H9 (cell line): Measurements from ENCODE around the gene CDH22. TPM values are rescaled to one million over a fixed set of nuclear protein-coding genes. Genes with fewer than 3 reads are reported as not detected.

Experiments
- DNase-seq: peaks from one replicate; pipeline ENCODE4 v3.0.0-alpha.2; 2017
- H2AFZ ChIP-seq: one replicate; pipeline ENCODE4 v1.6.1; 2013; ENCODE audit warnings: mild to moderate bottlenecking, low read length, control low read depth, moderate library complexity
- H2AK5ac ChIP-seq: 2 replicates; pipeline ENCODE4 v1.6.1; 2013; ENCODE audit warnings: low read length, control low read depth, mixed read lengths; ENCODE audit not compliant: insufficient read length
- H2BK120ac ChIP-seq: one replicate; pipeline ENCODE4 v1.6.1; 2013; ENCODE audit warnings: low read depth, mild to moderate bottlenecking, low read length, control low read depth, inconsistent platforms; ENCODE audit not compliant: poor library complexity, severe bottlenecking
- H2BK12ac ChIP-seq: 2 replicates; pipeline ENCODE4 v1.6.1; 2013; ENCODE audit warnings: low read length, control low read depth, mixed read lengths, low read depth; ENCODE audit not compliant: insufficient read length
- H2BK15ac ChIP-seq: 2 replicates; pipeline ENCODE4 v1.6.1; 2013; ENCODE audit warnings: low read depth, low read length, control low read depth
- H2BK20ac ChIP-seq: one replicate; pipeline ENCODE4 v1.6.1; 2013; ENCODE audit warnings: low read depth, mild to moderate bottlenecking, low read length, control low read depth, inconsistent platforms; ENCODE audit not compliant: poor library complexity, severe bottlenecking
- H2BK5ac ChIP-seq: 2 replicates; pipeline ENCODE4 v1.6.1; 2013; ENCODE audit warnings: low read length, control low read depth, mixed read lengths; ENCODE audit not compliant: insufficient read length
- H3K14ac ChIP-seq: 2 replicates; pipeline ENCODE4 v1.6.1; 2013; ENCODE audit warnings: low read length, control low read depth; ENCODE audit not compliant: insufficient read depth
- H3K18ac ChIP-seq: 2 replicates; pipeline ENCODE4 v1.6.1; 2013; ENCODE audit warnings: low read depth, mild to moderate bottlenecking, mixed read lengths, low read length, control low read depth; ENCODE audit not compliant: insufficient read length
- H3K23ac ChIP-seq: 2 replicates; pipeline ENCODE4 v1.6.1; 2013; ENCODE audit warnings: low read length, control low read depth, mixed read lengths, low read depth; ENCODE audit not compliant: insufficient read length
- H3K23me2 ChIP-seq: 2 replicates; pipeline ENCODE4 v1.6.1; 2013; ENCODE audit warnings: low read depth, mild to moderate bottlenecking, mixed read lengths, low read length, control low read depth; ENCODE audit not compliant: insufficient read length, poor library complexity, severe bottlenecking
- H3K27ac ChIP-seq: 2 replicates; pipeline ENCODE4 v1.5.1; 2013; ENCODE audit warnings: low read length, control low read depth, mixed read lengths, low read depth; ENCODE audit not compliant: insufficient read length
- H3K27me3 ChIP-seq: 2 replicates; pipeline ENCODE4 v1.6.1; 2013; ENCODE audit warnings: low read length, control low read depth, inconsistent platforms; ENCODE audit not compliant: insufficient read depth
- H3K4ac ChIP-seq: 2 replicates; pipeline ENCODE4 v1.6.1; 2013; ENCODE audit warnings: low read depth, mild to moderate bottlenecking, control low read depth, inconsistent platforms, low read length, moderate library complexity
- H3K4me1 ChIP-seq: 2 replicates; pipeline ENCODE4 v1.6.1; 2013; ENCODE audit warnings: low read length, control low read depth, inconsistent platforms; ENCODE audit not compliant: insufficient read depth
- H3K4me2 ChIP-seq: 2 replicates; pipeline ENCODE4 v1.6.1; 2013; ENCODE audit warnings: low read length, control low read depth, mixed read lengths; ENCODE audit not compliant: insufficient read length, insufficient read depth
- H3K56ac ChIP-seq: 2 replicates; pipeline ENCODE4 v1.6.1; 2013; ENCODE audit warnings: low read depth, mild to moderate bottlenecking, mixed read lengths, low read length, control low read depth; ENCODE audit not compliant: insufficient read length
- H3K79me1 ChIP-seq: 2 replicates; pipeline ENCODE4 v1.6.1; 2013; ENCODE audit warnings: low read depth, mild to moderate bottlenecking, moderate library complexity, low read length, control low read depth, inconsistent platforms; ENCODE audit not compliant: insufficient read depth, poor library complexity, severe bottlenecking
- H3K79me2 ChIP-seq: 2 replicates; pipeline ENCODE4 v1.6.1; 2013; ENCODE audit warnings: low read length, control low read depth, inconsistent platforms; ENCODE audit not compliant: insufficient read depth
- H3K9ac ChIP-seq: 2 replicates; pipeline ENCODE4 v1.6.1; 2013; ENCODE audit warnings: low read length, control low read depth, mixed read lengths; ENCODE audit not compliant: insufficient read length; ENCODE audit errors: extremely low read depth
- H3K9me3 ChIP-seq: one replicate; pipeline ENCODE4 v1.6.1; 2013; ENCODE audit warnings: low read depth, low read length, inconsistent platforms; ENCODE audit not compliant: control insufficient read depth
- H3T11ph ChIP-seq: one replicate; pipeline ENCODE4 v1.6.1; 2013; ENCODE audit warnings: mild to moderate bottlenecking, low read length, control low read depth, inconsistent platforms
- H4K20me1 ChIP-seq: one replicate; pipeline ENCODE4 v1.6.1; 2013; ENCODE audit not compliant: control insufficient read depth, insufficient read length, insufficient read depth
- H4K5ac ChIP-seq: 2 replicates; pipeline ENCODE4 v1.6.1; 2013; ENCODE audit warnings: low read depth, mild to moderate bottlenecking, mixed read lengths, low read length, control low read depth; ENCODE audit not compliant: insufficient read length
- H4K8ac ChIP-seq: replicated peaks from 2 replicates; pipeline ENCODE4 v1.6.1; 2013; ENCODE audit warnings: low read length, control low read depth, mixed read lengths, low read depth; ENCODE audit not compliant: insufficient read length
- H4K91ac ChIP-seq: 2 replicates; pipeline ENCODE4 v1.6.1; 2013; ENCODE audit warnings: low read depth, mild to moderate bottlenecking, moderate library complexity, mixed read lengths, low read length, control low read depth; ENCODE audit not compliant: insufficient read length
- H3K27ac Mint-ChIP-seq, 3 experiments: 2 replicates in 2 of 3; 3 replicates in 1 of 3; pipeline ENCODE4 v1.8.0; 2020 to 2021; ENCODE audit warnings: mixed read lengths in 3 of 3, mild to moderate bottlenecking in 1 of 3, moderate library complexity in 1 of 3
- H3K27me3 Mint-ChIP-seq: 2 replicates; pipeline ENCODE4 v1.8.0; 2021; ENCODE audit warnings: low read depth, mild to moderate bottlenecking, moderate library complexity, mixed read lengths
- H3K36me3 Mint-ChIP-seq, 3 experiments: 2 replicates in 2 of 3; 3 replicates in 1 of 3; pipeline ENCODE4 v1.8.0; 2020 to 2021; ENCODE audit warnings: low read depth in 3 of 3, mixed read lengths in 3 of 3; ENCODE audit not compliant: insufficient read depth in 1 of 3
- H3K4me1 Mint-ChIP-seq, 2 experiments: 2 replicates each; pipeline ENCODE4 v1.8.0; 2020; ENCODE audit warnings: mixed read lengths in 2 of 2
- H3K4me3 Mint-ChIP-seq, 2 experiments: 2 replicates in 1 of 2; 3 replicates in 1 of 2; pipeline ENCODE4 v1.8.0; 2020 to 2021; ENCODE audit warnings: mild to moderate bottlenecking in 2 of 2, mixed read lengths in 2 of 2, moderate library complexity in 1 of 2
- H3K9me3 Mint-ChIP-seq, 2 experiments: 2 replicates in 1 of 2; 3 replicates in 1 of 2; pipeline ENCODE4 v1.8.0; 2020; ENCODE audit warnings: mild to moderate bottlenecking in 2 of 2, mixed read lengths in 2 of 2, moderate library complexity in 1 of 2
- WGBS: extraction: QIAGEN DNeasy Blood & Tissue Kit; methylation state at CpG from one replicate; pipeline ENCODE4 v1.1.7; 2013; ENCODE audit warnings: missing lambda C conversion rate, low lambda C conversion rate, mixed read lengths; ENCODE audit not compliant: insufficient read length; ENCODE audit errors: extremely low coverage; 5-methylcytosine and 5-hydroxymethylcytosine counted together
- total RNA-seq: library from RNA; stranded (reverse); gene quantifications from 2 replicates; pipeline ENCODE4 v1.2.1, GENCODE V29; 2021
- TF ChIP-seq, protein P1 (sequence below): fragments of 200-600 bp; sonication (generic); conservative IDR thresholded peaks from 3 replicates; pipeline ENCODE4 v1.8.0; 2021; ENCODE audit warnings: antibody characterized with exemption, mild to moderate bottlenecking

CDH22 gene
- total RNA-seq, 1 experiment from 2014 or later, result not detected

DNA sequence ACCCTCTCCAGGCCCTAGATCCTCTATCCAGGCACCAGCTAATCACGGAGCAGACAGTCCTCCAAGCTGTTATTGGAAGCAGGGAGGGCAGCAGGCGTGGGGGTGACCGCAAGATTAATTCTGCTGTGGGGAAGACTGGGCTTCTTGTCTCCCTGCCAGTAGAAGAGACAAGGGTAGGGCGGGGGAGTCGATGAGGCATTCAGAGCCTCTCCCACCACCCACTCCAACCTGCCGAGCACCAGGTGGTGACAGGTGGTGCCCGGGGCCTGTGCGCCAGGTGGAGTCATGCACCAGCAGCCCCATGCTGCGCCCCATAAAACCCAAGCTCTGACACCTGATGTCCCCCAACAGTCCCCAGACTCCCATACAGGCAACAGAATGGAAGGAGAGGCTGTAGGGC is 89.6 kb downstream of the CDH22 start:
- H3K27ac Mint-ChIP-seq, result no peak overlapping the region

More for the DNA sequence above, 89.6 kb downstream of the CDH22 start:
- Histone ChIP-seq H3T11ph (no peak overlapping the region), H3K4me2 (no peak overlapping the region), H2BK5ac (no peak overlapping the region), H3K79me2 (no peaks in the 10 kb centered on the region), H3K14ac (no peak overlapping the region), H3K23ac (no peak overlapping the region), H3K56ac (no peak overlapping the region), H2BK120ac (no peak overlapping the region), H3K23me2 (no peaks in the 10 kb centered on the region), H3K18ac (no peak overlapping the region), H2BK12ac (no peak overlapping the region), H4K8ac (no peak overlapping the region), H3K27ac (no peak overlapping the region), H4K5ac (no peak overlapping the region), H3K4ac (no peak overlapping the region), H3K9ac (no peak overlapping the region), H2AFZ (no peak overlapping the region), H3K79me1 (no peaks in the 10 kb centered on the region), H4K20me1 (no peaks in the 10 kb centered on the region), H3K4me1 (no peaks in the 10 kb centered on the region; the same call in 1 of the 2 replicates), H3K9me3 (no peaks in the 10 kb centered on the region), H4K91ac (no peak overlapping the region), H3K27me3 (no peaks in the 10 kb centered on the region), H2BK15ac (no peak overlapping the region), H2AK5ac (no peak overlapping the region), H2BK20ac (no peak overlapping the region)
- Mint-ChIP-seq H3K9me3 (no peaks in the 10 kb centered on the region; a peak in 2 of 5 replicates), H3K27me3 (peaks cover 12% of the 10 kb centered on the region), H3K4me1 (peaks cover 52 to 57% of the 10 kb centered on the region in 2 experiments), H3K4me3 (no peak overlapping the region), H3K36me3 (no peaks in the 10 kb centered on the region)
- TF ChIP-seq, protein P1, sequence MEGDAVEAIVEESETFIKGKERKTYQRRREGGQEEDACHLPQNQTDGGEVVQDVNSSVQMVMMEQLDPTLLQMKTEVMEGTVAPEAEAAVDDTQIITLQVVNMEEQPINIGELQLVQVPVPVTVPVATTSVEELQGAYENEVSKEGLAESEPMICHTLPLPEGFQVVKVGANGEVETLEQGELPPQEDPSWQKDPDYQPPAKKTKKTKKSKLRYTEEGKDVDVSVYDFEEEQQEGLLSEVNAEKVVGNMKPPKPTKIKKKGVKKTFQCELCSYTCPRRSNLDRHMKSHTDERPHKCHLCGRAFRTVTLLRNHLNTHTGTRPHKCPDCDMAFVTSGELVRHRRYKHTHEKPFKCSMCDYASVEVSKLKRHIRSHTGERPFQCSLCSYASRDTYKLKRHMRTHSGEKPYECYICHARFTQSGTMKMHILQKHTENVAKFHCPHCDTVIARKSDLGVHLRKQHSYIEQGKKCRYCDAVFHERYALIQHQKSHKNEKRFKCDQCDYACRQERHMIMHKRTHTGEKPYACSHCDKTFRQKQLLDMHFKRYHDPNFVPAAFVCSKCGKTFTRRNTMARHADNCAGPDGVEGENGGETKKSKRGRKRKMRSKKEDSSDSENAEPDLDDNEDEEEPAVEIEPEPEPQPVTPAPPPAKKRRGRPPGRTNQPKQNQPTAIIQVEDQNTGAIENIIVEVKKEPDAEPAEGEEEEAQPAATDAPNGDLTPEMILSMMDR, result no peak
- DNase-seq, result no peak
- no CpG with 5 or more reads among the region's 9 CpGs for WGBS
